Measurements from ENCODE around the gene SIN3B. TPM values are rescaled to one million over a fixed set of nuclear protein-coding genes. Genes with fewer than 3 reads are reported as not detected.

The SIN3B gene
- total RNA-seq, 4 donors from 2014 or later: 75.2 to 152 (median 86.3) TPM

DNA sequence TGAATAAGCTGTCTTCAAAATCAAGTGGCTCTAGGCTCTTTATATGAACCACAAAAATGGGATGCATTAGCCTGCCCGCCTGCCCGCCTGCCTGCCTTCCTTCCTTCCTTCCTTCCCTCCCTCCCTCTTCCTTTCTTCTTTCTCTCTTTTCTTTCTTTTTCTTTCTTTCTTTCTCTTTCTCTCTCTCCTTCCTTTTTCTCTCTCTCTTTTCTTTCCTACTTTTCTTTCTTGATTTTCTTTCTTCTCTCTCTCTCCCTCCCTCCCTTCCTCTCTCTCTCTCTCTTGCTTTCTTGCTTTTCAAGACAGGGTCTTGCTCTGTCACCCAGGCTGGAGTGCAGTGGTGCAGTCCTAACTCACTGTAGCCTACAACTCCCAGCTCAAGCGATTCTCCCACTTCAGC, 86.5 kb downstream of the SIN3B start:
- H3K4me1 ChIP-seq: no peaks in the 10 kb centered on the region
- H3K36me3 ChIP-seq: no peaks in the 10 kb centered on the region
- DNase-seq (ENCODE audit: low spot score in 2 of 2): no peak
- no peaks in the 10 kb centered on the region for H3K27me3 ChIP-seq
- H3K4me3 ChIP-seq: no peak overlapping the region
- H3K9me3 ChIP-seq: peaks cover 0 to 66% (median 7%) of the 10 kb centered on the region in 4 donors
- H3K27ac ChIP-seq: no peak overlapping the region
- WGBS, 2 donors: 72 to 78% methylated on average over 3 of the region's 3 CpGs
- no peak for TF ChIP-seq POLR2A (IDR thresholded peaks at IDR 0.05)
- no peak for TF ChIP-seq CTCF (IDR thresholded peaks at IDR 0.05)
- TF ChIP-seq EP300 (IDR thresholded peaks at IDR 0.05): no peak

DNA sequence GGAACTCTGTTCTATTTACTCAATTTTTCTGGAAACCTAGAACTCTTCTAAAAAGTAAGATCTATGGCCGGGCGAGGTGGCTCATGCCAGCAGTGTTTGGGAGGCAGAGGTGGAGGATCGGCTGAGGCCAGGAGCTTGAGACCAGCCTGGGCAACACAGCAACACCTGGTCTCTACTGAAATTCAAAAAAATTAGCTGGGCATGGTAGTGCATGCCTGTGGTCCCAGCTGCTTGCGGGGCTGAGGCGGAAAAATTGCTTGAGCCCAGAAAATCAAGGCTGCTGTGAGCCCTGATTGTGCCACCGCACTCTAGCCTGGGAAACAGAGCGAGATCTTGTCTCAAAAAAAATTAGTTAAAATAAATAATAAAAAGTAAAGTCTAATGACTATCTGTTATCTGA, 88.2 kb downstream of the SIN3B start:
- H3K9me3 ChIP-seq: peaks cover 0 to 49% (median 7%) of the 10 kb centered on the region in 4 donors
- no peak for DNase-seq (ENCODE audit: low spot score in 2 of 2)
- H3K4me3 ChIP-seq: no peak overlapping the region
- TF ChIP-seq POLR2A (IDR thresholded peaks at IDR 0.05): no peak
- no peak for TF ChIP-seq CTCF (IDR thresholded peaks at IDR 0.05)
- TF ChIP-seq EP300 (IDR thresholded peaks at IDR 0.05): no peak
- no peaks in the 10 kb centered on the region for H3K4me1 ChIP-seq
- WGBS, 2 donors: 85 to 88% methylated on average over 7 of the region's 7 CpGs
- H3K36me3 ChIP-seq: no peaks in the 10 kb centered on the region
- H3K27ac ChIP-seq: no peak overlapping the region
- no peaks in the 10 kb centered on the region for H3K27me3 ChIP-seq

DNA sequence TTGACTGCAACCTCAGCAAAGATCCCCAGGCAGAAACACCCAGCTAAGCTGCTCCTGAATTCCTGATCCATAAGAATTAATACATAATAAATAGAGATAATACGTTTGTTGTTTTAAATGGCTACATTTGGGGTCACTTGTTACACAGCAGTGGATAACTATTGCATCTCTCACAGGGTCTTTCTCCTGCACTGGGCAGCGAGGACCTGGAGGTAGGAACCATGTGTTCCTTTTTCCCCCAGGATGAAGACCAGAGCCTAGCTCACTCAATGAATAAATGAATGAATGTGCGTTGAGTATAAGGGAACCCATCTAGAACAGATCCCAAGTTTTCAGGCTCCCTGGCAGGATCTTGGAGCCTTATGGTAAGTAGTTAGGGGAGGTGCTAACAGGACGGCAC, 90.3 kb downstream of the SIN3B start:
- no peaks in the 10 kb centered on the region for H3K36me3 ChIP-seq
- WGBS, 2 donors: 84 to 87% methylated on average over 4 of the region's 4 CpGs
- no peaks in the 10 kb centered on the region for H3K4me1 ChIP-seq

DNA sequence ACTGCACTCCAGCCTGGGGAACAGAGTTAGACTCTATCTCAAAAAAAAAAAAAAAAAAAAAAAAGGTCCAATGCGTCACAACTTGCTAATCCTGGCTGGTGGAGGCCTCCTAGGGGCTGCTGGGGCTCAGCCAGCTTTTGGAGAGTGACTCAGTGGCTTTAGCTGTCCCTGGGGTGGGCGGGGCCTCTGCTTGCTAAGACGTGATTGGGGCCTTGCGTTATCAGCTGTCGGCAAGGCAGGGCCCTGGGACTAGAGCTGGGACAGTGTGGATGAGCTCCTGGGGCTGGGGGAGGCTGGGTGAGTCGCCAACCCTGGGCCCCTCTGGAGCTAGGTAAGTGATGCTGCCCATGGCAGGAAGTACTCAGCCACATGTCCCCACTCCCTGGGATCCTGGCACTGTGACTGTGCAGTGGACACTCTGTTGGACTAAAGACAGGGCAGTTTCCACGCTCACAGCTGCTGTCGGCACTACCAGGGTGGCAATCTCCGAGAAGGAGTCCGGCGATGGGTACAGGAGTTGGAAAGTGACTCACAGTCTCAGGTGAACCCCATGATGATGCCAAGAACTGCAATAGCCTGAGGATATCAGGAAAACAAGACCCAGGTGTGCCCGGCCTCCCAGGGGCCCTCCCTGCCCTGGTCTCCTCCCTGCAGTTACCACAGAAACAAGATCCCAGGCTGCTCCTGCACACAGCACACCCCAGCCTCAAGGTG, 91.8 kb downstream of the SIN3B start:
- no peak overlapping the region for H3K4me3 ChIP-seq
- H3K9me3 ChIP-seq: peaks cover 0 to 34% (median 0%) of the 10 kb centered on the region in 4 donors
- no peaks in the 10 kb centered on the region for H3K36me3 ChIP-seq
- DNase-seq (ENCODE audit: low spot score in 2 of 2): no peak
- WGBS, 2 donors: 76 to 79% methylated on average over 12 of the region's 12 CpGs
- no peaks in the 10 kb centered on the region for H3K4me1 ChIP-seq
- no peaks in the 10 kb centered on the region for H3K27me3 ChIP-seq
- TF ChIP-seq EP300 (IDR thresholded peaks at IDR 0.05): no peak
- no peak for TF ChIP-seq POLR2A (IDR thresholded peaks at IDR 0.05)
- no peak overlapping the region for H3K27ac ChIP-seq

More for the DNA sequence above, 90.3 kb downstream of the SIN3B start:
- Histone ChIP-seq H3K27ac (no peak overlapping the region), H3K27me3 (no peaks in the 10 kb centered on the region), H3K9me3 (peaks cover 0 to 31% (median 0%) of the 10 kb centered on the region in 4 donors), H3K4me3 (no peak overlapping the region)
- no peak for DNase-seq (ENCODE audit: low spot score in 2 of 2)
- TF ChIP-seq POLR2A (IDR thresholded peaks at IDR 0.05): no peak
- TF ChIP-seq EP300 (IDR thresholded peaks at IDR 0.05): no peak
- no peak for TF ChIP-seq CTCF (IDR thresholded peaks at IDR 0.05)

- Histone ChIP-seq H3K4me1 (no peaks in the 10 kb centered on the region), H3K9me3 (peaks cover 0 to 44% (median 0%) of the 10 kb centered on the region in 4 donors), H3K27ac (no peak overlapping the region), H3K27me3 (no peaks in the 10 kb centered on the region), H3K4me3 (no peak overlapping the region), H3K36me3 (no peaks in the 10 kb centered on the region)
- TF ChIP-seq CTCF (IDR thresholded peaks at IDR 0.05): no peak
- no peak for TF ChIP-seq POLR2A (IDR thresholded peaks at IDR 0.05)
- no peak for TF ChIP-seq EP300 (IDR thresholded peaks at IDR 0.05)
- whole genome bisulfite sequencing, 2 donors: 88 to 91% methylated on average over 21 of the region's 21 CpGs
- DNase-seq (ENCODE audit: low spot score in 2 of 2): no peak
Measured at GRCh38 chr19:16921766-16922591, 92.8 kb downstream of the SIN3B start.
